Superior temporal gyrus (tissue), 1 donor: ENCODE data around the gene ICAM3.

Source experiments
- DNase-seq: peaks from one replicate; pipeline ENCODE4 v3.0.0-alpha.2; 2016; ENCODE audit errors: extremely low spot score

ICAM3 gene

DNA sequence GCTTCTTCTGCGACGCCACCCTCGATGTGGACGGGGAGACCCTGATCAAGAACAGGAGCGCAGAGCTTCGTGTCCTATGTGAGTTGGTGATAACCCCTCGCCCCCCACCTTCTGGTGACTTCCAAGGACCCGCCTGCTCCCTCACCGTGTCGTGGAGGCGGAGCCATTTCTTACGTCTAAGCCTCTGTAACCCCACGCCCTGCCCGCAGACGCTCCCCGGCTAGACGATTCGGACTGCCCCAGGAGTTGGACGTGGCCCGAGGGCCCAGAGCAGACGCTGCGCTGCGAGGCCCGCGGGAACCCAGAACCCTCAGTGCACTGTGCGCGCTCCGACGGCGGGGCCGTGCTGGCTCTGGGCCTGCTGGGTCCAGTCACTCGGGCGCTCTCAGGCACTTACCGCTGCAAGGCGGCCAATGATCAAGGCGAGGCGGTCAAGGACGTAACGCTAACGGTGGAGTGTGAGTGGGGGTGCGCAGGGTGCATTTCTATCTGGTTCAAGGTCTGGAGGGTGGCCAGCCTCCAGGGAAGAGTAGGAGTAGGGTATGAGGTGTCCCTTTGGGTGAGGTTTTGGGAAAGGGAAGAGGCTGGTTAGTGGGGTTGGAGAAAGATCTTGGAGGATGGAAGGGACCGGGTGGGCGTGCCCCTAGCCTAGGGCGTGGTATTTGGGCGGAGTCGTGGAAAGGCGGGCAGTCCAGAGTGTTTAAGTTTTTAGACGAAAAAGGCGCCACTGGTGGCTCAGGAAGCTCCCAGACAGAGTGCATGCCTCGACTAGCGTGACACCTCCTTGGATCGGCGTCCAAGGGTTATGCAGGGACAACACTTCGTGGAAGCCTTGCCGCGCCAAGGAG is 46.4 kb downstream of the ICAM3 start:
- no peak for DNase-seq

DNA sequence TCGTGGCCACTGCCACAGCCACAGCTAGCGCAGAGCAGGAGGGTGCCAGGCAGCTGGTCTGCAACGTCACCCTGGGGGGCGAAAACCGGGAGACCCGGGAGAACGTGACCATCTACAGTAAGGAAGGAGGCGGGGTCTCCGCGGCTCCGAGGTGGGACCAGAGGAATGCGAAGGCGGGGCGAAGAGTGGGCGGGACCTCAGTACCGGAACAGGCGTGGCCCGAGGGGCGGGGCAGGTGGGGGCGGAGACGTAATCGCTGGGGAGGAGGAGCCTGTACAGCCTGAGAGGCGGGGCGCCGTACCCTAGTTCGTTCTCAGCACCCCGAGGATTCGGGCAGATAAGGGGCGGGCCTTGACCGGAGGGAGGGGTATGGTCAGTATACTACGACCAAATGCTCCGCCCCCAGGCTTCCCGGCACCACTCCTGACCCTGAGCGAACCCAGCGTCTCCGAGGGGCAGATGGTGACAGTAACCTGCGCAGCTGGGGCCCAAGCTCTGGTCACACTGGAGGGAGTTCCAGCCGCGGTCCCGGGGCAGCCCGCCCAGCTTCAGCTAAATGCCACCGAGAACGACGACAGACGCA is 47.1 kb downstream of the ICAM3 start:
- no peak for DNase-seq

DNA sequence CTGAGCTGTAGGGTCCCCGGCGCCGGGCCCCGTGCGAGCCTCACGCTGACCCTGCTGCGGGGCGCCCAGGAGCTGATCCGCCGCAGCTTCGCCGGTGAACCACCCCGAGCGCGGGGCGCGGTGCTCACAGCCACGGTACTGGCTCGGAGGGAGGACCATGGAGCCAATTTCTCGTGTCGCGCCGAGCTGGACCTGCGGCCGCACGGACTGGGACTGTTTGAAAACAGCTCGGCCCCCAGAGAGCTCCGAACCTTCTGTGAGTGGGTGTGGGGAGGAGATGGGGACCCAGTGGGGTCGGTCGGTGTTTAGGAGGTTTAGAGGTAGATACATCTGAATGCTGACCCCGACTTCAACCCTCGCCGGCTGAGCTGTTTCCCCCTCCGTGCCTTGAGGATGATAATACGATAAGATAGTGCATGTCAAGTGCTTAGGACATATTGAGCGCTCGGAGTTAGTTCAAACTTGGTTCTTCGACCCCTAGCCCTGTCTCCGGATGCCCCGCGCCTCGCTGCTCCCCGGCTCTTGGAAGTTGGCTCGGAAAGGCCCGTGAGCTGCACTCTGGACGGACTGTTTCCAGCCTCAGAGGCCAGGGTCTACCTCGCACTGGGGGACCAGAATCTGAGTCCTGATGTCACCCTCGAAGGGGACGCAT is 47.7 kb downstream of the ICAM3 start:
- DNase-seq: no peak

DNA sequence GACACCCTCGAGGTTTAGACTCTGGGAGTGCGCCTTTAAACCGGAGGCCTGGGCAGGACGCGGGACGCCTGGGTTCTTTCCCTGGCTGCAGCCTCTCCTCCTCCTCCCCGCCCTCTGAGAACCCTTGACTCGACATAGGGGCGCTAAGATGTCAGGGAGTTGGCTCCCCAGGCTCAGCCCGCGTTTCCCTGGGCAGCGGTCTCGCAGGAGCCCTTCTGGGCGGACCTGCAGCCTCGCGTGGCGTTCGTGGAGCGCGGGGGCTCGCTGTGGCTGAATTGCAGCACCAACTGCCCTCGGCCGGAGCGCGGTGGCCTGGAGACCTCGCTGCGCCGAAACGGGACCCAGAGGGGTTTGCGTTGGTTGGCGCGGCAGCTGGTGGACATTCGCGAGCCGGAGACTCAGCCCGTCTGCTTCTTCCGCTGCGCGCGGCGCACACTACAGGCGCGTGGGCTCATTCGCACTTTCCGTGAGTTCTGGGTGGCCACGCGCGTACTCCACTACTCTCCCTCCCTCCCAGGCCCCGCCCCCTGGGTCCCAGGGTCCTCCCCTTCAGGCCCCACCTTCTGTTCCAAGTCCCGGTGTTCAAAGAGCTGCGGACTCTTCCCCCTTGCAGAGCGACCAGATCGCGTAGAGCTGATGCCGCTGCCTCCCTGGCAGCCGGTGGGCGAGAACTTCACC is 48.4 kb downstream of the ICAM3 start:
- no peak for DNase-seq

DNA sequence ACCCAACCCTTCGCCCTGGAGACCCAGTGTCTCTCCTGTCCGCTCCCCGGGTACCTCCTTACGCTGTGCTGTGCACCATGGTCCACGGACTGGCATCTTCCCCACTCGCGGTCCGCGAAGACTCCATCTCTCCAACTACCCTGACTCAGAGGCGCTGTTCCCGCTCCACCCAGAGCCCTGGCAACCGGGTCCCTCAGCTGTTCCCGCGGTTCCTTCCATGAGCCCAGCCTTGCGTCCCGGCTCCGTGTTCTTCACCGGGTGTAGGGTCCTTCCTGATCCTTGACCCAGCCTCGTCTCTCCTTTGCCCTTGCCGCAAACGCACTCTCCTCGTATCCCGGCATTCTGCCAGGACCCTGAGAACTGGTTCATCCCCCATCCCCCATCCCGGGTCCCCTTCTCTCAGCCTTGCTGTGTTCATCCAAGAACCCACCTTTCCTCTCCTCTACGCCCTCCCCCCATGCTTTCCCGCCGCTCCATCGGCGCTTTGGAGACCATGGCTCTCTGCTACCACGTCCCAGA is 49.0 kb downstream of the ICAM3 start:
- DNase-seq: no peak

DNA sequence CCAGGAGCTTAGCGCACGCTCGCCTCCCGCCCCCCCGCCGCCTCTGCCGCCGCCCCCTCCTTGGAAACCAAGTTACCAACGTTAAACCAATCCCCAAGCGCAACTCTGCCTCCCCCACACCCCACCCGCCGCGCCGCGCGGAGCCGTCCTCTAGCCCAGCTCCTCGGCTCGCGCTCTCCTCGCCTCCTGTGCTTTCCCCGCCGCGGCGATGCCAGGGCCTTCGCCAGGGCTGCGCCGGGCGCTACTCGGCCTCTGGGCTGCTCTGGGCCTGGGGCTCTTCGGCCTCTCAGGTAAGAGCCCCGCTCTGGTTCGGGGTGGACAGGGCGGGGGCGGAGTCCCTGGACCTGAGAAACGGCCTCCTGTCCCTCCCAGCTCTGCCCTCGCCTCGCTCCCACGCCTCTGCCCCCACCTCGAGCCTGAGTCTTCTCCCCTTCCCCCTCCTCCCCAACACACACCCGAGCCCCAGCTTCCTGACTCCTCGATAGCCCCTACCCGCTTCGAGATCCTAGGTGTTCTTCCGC is 49.5 kb downstream of the ICAM3 start, which contains the start of gene ICAM5:
Gene ICAM5, plus strand, starts transcription at position 117 of the 521 bp plus-strand sequence. Its CDS starts 92 bp downstream, at position 209.
- no peak for DNase-seq

DNA sequence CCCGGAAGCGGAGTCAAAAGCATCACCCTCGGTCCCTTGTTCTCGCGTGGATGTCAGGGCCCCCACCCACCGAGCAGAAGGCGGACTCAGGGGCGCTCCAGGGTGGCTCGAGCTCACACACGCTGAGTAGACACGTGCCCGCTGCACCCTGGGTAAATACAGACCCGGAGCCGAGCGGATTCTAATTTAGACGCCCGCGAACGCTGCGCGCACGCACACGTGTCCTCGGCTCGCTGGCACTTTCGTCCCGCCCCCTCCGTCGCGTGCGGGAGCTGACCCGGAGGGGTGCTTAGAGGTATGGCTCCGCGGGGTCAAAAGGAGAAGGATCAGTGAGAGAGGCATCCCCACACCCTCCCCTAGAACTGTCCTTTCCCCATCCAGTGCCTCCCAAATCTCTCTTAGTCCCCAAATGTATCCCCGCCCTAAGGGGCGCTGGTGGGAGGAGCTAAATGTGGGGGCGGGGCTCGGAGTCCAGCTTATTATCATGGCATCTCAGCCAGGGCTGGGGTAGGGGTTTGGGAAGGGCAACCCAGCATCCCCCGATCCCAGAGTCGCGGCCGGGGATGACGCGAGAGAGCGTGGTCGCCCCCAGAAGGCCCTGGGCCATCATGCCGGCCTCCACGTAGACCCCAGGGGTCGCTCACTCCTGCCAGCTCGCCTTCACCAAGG is 50.1 kb downstream of the ICAM3 start:
- peak; percentile 36 for DNase-seq

DNA sequence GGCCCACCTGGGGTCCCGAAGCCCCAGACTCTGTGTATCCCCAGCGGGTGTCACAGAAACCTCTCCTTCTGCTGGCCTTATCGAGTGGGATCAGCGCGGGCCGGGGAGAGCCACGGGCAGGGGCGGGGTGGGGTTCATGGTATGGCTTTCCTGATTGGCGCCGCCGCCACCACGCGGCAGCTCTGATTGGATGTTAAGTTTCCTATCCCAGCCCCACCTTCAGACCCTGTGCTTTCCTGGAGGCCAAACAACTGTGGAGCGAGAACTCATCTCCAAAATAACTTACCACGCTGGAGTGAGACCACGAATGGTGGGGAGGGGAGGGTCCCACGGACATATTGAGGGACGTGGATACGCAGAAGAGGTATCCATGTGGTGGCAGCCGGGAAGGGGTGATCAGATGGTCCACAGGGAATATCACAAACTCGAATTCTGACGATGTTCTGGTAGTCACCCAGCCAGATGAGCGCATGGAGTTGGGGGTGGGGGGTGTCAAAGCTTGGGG is 50.7 kb downstream of the ICAM3 start:
- no peak for DNase-seq

DNA sequence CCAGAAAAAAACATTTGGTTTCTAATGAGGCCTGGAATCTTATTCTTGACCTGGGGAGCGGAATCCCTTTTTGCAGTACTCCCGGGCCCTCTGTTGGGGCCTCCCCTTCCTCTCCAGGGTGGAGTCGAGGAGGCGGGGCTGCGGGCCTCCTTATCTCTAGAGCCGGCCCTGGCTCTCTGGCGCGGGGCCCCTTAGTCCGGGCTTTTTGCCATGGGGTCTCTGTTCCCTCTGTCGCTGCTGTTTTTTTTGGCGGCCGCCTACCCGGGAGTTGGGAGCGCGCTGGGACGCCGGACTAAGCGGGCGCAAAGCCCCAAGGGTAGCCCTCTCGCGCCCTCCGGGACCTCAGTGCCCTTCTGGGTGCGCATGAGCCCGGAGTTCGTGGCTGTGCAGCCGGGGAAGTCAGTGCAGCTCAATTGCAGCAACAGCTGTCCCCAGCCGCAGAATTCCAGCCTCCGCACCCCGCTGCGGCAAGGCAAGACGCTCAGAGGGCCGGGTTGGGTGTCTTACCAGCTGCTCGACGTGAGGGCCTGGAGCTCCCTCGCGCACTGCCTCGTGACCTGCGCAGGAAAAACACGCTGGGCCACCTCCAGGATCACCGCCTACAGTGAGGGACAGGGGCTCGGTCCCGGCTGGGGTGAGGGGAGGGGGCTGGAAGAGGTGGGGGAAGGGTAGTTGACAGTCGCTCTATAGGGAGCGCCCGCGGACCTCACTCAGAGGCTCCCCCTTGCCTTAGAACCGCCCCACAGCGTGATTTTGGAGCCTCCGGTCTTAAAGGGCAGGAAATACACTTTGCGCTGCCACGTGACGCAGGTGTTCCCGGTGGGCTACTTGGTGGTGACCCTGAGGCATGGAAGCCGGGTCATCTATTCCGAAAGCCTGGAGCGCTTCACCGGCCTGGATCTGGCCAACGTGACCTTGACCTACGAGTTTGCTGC is 52.4 kb downstream of the ICAM3 start, which contains the start of gene ICAM4:
Gene ICAM4, plus strand, starts transcription at position 153 of the 935 bp plus-strand sequence. Its CDS starts 58 bp downstream, at position 211.
- DNase-seq: no peak

DNA sequence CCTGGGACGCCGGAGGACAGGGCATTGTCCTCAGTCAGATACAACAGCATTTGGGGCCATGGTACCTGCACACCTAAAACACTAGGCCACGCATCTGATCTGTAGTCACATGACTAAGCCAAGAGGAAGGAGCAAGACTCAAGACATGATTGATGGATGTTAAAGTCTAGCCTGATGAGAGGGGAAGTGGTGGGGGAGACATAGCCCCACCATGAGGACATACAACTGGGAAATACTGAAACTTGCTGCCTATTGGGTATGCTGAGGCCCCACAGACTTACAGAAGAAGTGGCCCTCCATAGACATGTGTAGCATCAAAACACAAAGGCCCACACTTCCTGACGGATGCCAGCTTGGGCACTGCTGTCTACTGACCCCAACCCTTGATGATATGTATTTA is 54.0 kb downstream of the ICAM3 start:
- no peak for DNase-seq

DNA sequence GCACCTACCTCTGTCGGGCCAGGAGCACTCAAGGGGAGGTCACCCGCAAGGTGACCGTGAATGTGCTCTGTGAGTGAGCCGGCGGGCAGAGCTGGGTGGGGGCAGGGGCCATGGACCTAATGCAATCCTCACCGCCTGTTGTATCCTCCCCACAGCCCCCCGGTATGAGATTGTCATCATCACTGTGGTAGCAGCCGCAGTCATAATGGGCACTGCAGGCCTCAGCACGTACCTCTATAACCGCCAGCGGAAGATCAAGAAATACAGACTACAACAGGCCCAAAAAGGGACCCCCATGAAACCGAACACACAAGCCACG is 54.5 kb downstream of the ICAM3 start:
- DNase-seq: no peak

DNA sequence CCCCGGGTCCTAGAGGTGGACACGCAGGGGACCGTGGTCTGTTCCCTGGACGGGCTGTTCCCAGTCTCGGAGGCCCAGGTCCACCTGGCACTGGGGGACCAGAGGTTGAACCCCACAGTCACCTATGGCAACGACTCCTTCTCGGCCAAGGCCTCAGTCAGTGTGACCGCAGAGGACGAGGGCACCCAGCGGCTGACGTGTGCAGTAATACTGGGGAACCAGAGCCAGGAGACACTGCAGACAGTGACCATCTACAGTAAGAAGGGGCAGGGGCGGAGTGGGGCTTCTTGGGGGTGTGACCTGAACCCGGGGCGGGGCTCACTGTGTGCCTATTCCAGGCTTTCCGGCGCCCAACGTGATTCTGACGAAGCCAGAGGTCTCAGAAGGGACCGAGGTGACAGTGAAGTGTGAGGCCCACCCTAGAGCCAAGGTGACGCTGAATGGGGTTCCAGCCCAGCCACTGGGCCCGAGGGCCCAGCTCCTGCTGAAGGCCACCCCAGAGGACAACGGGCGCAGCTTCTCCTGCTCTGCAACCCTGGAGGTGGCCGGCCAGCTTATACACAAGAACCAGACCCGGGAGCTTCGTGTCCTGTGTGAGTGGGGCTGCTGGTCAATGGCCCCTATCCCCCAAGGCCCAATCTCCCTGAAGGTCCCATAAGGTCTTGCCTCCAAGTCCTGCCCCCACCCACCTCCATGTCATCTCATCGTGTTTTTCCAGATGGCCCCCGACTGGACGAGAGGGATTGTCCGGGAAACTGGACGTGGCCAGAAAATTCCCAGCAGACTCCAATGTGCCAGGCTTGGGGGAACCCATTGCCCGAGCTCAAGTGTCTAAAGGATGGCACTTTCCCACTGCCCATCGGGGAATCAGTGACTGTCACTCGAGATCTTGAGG is 55.1 kb downstream of the ICAM3 start:
- no peak for DNase-seq
